Right lobe of liver (tissue), 4 donors: Measurements from ENCODE around the gene RBM25.

Experiments used
- POLR2A ChIP-seq: fragments of 450-650 bp; IDR thresholded peaks from one replicate; pipeline ENCODE4 v1.6.1; 2017; ENCODE audit warnings: antibody characterized with exemption, mild to moderate bottlenecking
- TF ChIP-seq, protein P1 (sequence below), 4 donors: fragments of 200-600 bp in 3 of 4; fragments of 450-650 bp in 1 of 4; IDR thresholded peaks; one replicate each; pipeline versions ENCODE4 v1.5.1 to v1.8.0; 2016 to 2022; ENCODE audit warnings: antibody characterized with exemption in 4 of 4, mild to moderate bottlenecking in 2 of 4
- donor health status: DM: no; HTN: no; CAD: no.
- donor health status: DM: no; HTN: no; CAD: no.
- donor health status: DM: no; HTN: yes; CAD: no.

DNA sequence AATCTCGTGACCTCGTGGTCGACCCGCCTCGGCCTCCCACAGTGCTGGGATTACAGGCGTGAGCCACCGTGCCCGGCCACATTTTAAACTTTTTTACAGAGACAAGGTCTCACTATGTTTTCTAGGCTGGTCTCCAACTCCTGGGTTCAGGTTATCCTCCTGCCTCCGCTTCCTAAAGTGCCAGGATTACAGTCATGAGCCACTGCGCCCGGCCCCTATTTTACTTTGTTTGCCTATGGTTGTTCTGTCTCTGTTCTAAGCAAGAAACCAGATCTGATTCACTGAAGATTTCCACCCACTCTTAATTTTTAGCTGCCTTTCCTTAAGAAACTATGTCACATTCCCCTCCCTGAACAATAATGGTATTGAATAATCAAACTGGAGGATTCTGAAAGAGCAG, 39.1 kb downstream of the RBM25 start:
- TF ChIP-seq, protein P1, sequence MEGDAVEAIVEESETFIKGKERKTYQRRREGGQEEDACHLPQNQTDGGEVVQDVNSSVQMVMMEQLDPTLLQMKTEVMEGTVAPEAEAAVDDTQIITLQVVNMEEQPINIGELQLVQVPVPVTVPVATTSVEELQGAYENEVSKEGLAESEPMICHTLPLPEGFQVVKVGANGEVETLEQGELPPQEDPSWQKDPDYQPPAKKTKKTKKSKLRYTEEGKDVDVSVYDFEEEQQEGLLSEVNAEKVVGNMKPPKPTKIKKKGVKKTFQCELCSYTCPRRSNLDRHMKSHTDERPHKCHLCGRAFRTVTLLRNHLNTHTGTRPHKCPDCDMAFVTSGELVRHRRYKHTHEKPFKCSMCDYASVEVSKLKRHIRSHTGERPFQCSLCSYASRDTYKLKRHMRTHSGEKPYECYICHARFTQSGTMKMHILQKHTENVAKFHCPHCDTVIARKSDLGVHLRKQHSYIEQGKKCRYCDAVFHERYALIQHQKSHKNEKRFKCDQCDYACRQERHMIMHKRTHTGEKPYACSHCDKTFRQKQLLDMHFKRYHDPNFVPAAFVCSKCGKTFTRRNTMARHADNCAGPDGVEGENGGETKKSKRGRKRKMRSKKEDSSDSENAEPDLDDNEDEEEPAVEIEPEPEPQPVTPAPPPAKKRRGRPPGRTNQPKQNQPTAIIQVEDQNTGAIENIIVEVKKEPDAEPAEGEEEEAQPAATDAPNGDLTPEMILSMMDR (IDR thresholded peaks at IDR 0.05) = no peak
- no peak for TF ChIP-seq POLR2A
